HG03460 (cell line): Measurements from ENCODE around the gene TUBGCP6.
"Not testable (repeated sequence)": the region's sequence is repeated elsewhere in the genome, so short reads cannot be mapped to it uniquely, and the experiment has no call there.

Experiments
- ATAC-seq: cut with Tn5 transposase; IDR thresholded peaks from one replicate; pipeline ENCODE4 v1.9.1; 2021; ENCODE audit not compliant: unreplicated experiment

TUBGCP6 gene

DNA sequence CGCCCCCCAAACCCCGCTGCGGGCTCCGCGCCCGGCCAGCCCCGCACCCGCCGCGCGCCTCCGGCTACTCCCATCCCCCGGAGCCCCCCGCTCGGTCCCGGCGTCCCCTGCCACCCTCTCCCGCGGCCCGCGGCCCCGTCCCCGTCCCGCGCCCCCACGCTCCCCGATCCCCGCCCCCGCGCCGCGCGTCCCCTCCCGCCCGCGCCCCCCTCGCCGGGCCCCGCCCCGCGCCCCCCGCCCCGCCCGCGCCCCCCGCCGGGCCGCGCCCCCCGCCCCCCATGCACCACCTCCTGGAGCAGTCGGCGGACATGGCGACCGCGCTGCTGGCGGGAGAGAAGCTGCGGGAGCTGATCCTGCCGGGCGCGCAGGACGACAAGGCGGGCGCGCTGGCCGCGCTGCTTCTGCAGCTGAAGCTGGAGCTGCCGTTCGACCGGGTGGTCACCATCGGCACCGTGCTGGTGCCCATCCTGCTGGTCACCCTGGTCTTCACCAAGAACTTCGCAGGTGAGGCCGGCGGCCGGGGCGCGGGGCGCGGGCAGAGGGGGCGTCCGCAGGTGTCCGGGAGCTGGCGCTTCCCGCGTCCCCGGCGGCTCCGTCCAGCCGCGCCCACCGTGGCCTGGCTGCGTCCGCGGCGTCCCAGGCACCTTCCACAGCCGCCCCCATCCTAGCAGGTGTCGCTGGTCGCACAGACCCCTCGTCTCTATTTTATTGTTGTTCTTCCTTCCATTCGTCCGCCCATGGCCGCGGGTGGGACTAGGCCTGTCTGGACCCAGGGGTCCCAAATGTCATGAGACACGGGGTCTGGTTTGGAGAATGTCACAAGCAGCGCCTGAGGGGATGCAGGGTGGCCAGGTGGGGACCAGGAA is 74.1 kb downstream of the TUBGCP6 start, which contains the start of gene PANX2:
Gene PANX2, plus strand, starts transcription at position 279 of the 866 bp plus-strand sequence. Its CDS starts 0 bp downstream, at position 279.
- no peak for ATAC-seq

DNA sequence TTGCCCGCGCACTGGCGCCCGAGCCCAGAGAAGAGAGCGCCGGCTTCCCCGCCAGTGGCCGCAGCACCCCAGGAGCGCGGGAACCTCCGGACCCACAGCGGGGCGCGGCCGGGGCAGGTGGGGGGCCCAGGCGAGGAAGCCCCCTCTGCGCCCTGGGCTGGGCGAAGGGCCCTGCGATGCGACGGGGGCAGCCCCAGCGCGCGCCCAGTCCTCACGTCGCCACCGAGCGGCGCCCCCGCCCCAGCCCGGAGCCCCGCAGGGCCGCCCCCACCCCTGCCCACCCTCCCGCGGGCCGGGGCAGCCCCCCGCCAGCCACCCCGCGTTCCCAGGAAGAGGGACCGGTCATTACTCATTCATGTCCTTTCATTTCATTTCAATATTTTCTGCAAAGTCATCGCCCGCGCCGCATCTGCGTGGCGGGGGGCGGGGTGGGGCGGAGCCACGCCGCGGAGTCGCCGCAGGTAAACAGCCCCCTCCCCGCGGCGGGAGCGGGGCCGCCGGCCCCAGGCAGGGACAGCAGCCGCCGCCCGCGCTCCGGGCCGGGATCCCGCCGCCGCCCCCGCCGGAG is 75.0 kb downstream of the TUBGCP6 start:
- ATAC-seq = no peak

DNA sequence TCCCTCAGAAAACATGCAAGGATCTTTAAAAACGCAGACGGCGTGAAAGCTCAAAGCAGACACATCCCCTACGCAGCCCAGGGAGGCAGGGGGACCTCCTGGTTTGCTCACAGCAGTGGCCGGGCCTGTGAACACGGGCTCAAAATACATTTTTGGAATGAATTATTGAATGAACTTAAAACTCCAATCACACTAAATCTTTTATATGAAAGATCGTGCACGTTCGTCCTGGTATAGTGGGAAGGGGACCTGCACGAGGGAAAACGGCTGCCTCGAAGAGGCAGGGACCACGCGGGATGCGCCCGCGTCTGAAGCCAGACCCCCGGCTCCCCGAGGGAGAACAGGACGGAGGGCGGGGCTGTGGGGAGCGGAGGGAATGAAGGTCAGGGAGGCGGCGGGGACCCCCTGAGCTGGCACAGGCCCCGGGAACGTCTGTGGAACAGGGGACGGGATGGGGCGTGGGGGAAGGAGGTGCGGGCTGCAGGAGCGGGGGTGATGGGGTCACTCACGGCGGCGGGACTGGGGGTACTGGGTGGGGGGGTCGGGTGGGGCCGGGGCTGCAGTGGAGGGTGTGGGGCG is 75.6 kb downstream of the TUBGCP6 start:
- ATAC-seq = no peak

DNA sequence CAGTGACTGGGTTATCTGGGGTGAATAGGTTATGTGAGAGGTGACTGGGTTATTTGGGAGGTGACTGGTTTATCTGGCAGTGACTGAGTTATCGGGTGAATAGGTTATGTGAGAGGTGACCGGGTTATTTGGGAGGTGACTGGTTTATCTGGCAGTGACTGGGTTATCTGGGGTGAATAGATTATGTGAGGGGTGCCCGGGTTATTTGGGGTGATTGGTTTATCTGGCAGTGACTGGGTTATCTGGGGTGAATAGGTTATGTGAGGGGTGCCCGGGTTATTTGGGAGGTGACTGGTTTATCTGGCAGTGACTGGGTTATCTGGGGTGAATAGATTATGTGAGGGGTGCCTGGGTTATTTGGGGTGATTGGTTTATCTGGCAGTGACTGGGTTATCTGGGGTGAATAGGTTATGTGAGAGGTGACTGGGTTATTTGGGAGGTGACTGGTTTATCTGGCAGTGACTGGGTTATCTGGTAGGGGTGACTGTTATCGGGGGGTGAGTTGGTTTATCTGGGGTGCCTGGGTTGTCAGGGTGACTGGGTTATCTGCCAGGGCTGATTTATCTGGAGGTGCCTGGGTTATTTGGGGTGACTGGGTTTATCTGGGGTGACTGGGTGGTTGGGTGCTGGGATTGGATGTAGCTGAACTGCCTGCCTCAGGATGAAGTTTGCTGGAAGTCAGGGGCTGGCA is 76.2 kb downstream of the TUBGCP6 start:
- ATAC-seq = not testable (repeated sequence)

DNA sequence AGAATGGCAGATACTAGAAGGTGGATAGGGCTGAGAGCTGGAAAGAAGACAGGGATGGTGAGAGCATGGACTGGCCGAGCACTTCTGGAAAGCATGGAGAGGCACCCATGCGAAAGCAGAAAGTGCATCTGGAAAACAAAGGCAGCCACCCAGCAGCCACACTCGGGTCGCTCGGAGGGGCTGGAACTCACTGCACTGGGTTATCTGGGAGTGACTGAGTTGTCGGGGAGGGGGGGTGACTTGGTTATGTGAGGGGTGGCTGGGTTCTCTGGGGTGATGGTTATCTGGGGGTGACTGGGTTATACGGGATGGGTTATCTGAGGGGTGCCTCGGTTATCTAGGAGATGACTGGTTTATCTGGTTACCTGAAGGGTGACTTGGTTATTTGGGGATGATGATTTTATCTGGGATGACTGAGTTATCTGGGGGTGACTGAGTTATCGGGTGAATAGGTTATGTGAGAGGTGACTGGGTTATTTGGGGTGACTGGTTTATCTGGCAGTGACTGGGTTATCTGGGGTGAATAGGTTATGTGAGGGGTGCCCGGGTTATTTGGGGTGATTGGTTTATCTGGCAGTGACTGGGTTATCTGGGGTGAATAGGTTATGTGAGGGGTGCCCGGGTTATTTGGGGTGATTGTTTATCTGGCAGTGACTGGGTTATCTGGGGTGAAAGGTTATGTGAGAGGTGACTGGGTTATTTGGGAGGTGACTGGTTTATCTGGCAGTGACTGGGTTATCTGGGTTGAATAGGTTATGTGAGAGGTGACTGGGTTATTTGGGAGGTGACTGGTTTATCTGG is 76.9 kb downstream of the TUBGCP6 start:
- no peak for ATAC-seq
